ENCODE results near the gene NLRP6.

DNA sequence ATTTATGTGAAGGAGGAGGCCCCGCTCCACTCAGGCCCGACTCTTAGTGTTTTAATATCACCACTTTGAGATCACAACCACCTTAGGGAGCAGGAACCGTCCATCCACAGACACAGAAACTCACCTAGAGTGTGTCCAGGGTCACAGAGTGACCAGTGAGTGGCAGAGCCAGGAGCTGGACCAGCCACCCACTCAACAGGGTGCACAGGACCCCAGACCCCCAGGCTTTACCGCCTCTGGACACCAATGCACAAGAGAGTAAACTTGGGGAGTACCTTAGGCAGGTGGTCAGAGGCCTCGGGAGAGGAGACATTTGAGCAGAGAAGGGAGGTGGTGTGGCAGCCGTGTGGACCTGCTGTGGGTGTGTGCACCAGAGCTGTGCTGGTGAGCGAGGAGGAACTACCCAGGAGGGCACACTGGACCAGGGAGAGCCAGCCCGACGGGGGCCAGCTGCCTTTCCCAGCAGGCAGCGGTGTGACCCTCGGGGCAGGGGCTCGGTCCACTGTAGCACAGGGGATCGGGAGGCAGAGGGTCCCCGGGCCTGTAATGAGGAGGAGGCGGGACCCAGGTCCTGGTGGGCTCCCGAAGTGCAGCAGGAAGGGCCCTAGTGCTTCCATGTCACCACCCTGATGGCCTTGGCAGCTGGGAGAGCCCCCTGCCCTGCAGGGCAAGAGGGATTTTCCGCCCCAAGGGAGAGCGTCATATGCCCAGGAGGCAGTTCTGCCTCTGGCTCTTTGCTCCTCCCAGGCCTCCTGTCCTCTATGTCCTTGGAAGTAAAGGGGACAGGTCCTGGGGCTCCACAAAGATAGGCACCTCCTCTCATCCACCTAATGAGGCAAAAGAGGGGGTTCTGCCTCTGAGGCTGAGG lies 7.5 kb upstream of the NLRP6 start:
- TF ChIP-seq EZH2 (IDR thresholded peaks at IDR 0.05; ENCODE audit: borderline replicate concordance, insufficient read depth, low read depth, low read length, poor library complexity, severe bottlenecking), result no peak
- TF ChIP-seq, protein P1, sequence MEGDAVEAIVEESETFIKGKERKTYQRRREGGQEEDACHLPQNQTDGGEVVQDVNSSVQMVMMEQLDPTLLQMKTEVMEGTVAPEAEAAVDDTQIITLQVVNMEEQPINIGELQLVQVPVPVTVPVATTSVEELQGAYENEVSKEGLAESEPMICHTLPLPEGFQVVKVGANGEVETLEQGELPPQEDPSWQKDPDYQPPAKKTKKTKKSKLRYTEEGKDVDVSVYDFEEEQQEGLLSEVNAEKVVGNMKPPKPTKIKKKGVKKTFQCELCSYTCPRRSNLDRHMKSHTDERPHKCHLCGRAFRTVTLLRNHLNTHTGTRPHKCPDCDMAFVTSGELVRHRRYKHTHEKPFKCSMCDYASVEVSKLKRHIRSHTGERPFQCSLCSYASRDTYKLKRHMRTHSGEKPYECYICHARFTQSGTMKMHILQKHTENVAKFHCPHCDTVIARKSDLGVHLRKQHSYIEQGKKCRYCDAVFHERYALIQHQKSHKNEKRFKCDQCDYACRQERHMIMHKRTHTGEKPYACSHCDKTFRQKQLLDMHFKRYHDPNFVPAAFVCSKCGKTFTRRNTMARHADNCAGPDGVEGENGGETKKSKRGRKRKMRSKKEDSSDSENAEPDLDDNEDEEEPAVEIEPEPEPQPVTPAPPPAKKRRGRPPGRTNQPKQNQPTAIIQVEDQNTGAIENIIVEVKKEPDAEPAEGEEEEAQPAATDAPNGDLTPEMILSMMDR (IDR thresholded peaks at IDR 0.05), result no peak

Data from B cell (primary cell).